GM12865 (cell line): ENCODE results near the gene ENO3.

Experiments
- DNase-seq: peaks from one replicate; pipeline ENCODE4 v3.0.0; 2010; ENCODE audit warnings: low read depth
- H3K4me3 ChIP-seq: 2 replicates; pipeline ENCODE4 v1.5.1; 2011; ENCODE audit warnings: mild to moderate bottlenecking, low read depth, low read length, control low read depth
- CTCF ChIP-seq: IDR thresholded peaks from 2 replicates; pipeline ENCODE4 v1.5.1; 2011; ENCODE audit warnings: low read length, control low read depth, low read depth, inconsistent platforms; ENCODE audit not compliant: insufficient read depth; ENCODE audit errors: missing control alignments

ENO3 gene

GRCh38 chr17:5002121-5002788, 51.3 kb downstream of the ENO3 start:
- DNase-seq = no peak
- H3K4me3 ChIP-seq = no peak overlapping the region
- TF ChIP-seq CTCF = no peak

GRCh38 chr17:5003214-5003867, 52.4 kb downstream of the ENO3 start:
- no peak for TF ChIP-seq CTCF

More at GRCh38 chr17:5003214-5003867, 52.4 kb downstream of the ENO3 start:
- DNase-seq = no peak
- H3K4me3 ChIP-seq = no peak overlapping the region
